ENCODE data around the gene ZNF780A. TPM values are rescaled to one million over a fixed set of nuclear protein-coding genes. Genes with fewer than 3 reads are reported as not detected.
A peak's percentile ranks its signal among the peaks of the same experiment; 100 is the strongest.

ZNF780A gene
- total and polyA plus RNA-seq, 7 experiments from 2014 or later: 13.9 to 49.5 (median 21.2) TPM

GRCh38 chr19:40089462-40089861, 1.3 kb downstream of the ZNF780A start:
- H3K9me3 ChIP-seq (ENCODE audit: control insufficient read depth in 2 of 3, low read length in 3 of 3): no peaks in the 10 kb centered on the region
- H3K4me3 Mint-ChIP-seq: peak overlapping the region; percentile 93 to 100 (median 100)
- H3K4me3 ChIP-seq (ENCODE audit: low read length): peak overlapping the region; percentile 94
- peak overlapping the region; percentile 95 for H3K27ac ChIP-seq (ENCODE audit: low read depth, low read length)
- peaks cover 0 to 13% (median 2%) of the 10 kb centered on the region in 11 donors for H3K9me3 Mint-ChIP-seq
- H3K36me3 Mint-ChIP-seq: peaks cover 0 to 31% (median 19%) of the 10 kb centered on the region in 5 donors
- DNase-seq: no peak
- H3K27me3 Mint-ChIP-seq: peaks cover 1 to 7% (median 5%) of the 10 kb centered on the region in 5 donors
- H3K27me3 ChIP-seq (ENCODE audit: control insufficient read depth in 2 of 2, insufficient read depth in 2 of 2, low read length in 2 of 2): no peaks in the 10 kb centered on the region
- peaks cover 33 to 49% (median 44%) of the 10 kb centered on the region in 7 donors for H3K4me1 Mint-ChIP-seq
- peaks cover 0 to 4% (median 0%) of the 10 kb centered on the region in 3 experiments for H3K36me3 ChIP-seq (ENCODE audit: control insufficient read depth in 2 of 3, insufficient read depth in 3 of 3, low read length in 3 of 3)
- peaks cover 16 to 18% of the 10 kb centered on the region in 2 donors for H3K4me1 ChIP-seq (ENCODE audit: control insufficient read depth in 2 of 2, insufficient read depth in 2 of 2, low read length in 2 of 2)
- H3K27ac Mint-ChIP-seq: peak overlapping the region; percentile 99 to 100 (median 100)
- no peak for ATAC-seq
- ChIA-PET CTCF (interaction anchor here (0.5 kb wide), 1 partner anchor 45 kb away, joined by 3 read pairs; no protein-coding TSS in a partner anchor), POLR2A (interaction anchor here (1.0 to 2.3 kb wide), 5 partner anchors 34 to 256 kb away, joined by 3 to 16 read pairs (median 12); partner anchors contain the start of genes DYRK1B, PSMC4, ZNF546 and ZNF780B)
- intact Hi-C loops (cut with micrococcal nuclease): no loop called here

DNA sequence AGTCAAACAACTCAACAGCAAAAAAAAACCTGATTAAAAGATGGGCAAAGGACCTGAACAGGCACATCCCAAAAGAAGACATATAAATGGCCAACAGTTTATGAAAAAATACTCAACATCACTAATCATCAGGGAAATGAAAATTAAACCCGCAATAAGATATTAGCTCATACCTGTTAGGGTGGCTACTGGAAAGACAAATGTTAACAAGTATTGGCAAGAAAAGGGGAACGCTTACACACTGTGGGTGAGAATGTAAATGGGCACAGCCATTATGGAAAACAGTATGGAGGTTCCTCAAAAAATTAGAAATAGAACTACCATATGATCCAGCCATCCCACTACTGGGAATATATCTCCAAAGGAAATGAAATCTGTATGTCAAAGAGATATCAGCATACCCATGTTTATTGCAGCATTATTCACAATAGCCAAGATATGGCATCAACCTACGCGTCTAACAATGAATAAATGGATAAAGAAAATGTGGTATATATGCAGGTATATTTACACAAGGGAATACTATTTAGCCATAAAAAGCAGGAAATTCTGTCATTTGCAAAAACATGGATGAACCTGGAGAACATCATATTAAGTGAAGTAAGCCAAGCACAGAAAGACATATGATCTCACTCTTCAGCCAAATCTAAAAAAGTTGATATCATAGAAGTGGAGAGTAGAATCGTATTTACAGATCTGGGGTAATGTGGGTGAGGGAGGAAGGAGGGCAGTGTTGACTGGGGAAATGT, 2.3 kb downstream of the ZNF780A start:
- ATAC-seq: no peak

DNA sequence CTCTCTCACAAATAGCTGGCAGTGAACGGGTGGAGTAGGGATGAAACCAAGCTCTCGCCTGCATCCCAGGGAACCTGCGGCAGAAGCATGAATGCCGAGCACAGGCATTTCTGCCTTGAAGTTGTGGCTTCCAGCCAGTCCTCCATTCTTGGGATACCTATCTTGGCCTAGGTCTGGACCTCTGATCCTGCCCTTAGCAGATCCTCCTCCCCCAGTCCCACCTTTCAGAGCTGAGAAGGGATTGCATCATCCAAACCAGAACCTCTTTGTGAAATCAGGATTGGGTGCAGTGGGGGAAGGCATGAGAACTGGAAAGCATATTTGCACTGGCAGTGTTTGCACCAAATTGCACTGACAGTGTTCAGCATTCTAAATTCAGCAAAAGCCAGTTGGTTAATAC, 5.8 kb downstream of the ZNF780A start:
- no peaks in the 10 kb centered on the region for H3K9me3 ChIP-seq (ENCODE audit: control insufficient read depth in 2 of 3, low read length in 3 of 3)
- ChIA-PET POLR2A (no interaction called here), CTCF (no interaction called here)
- peaks cover 0 to 48% (median 7%) of the 10 kb centered on the region in 3 experiments for H3K36me3 ChIP-seq (ENCODE audit: control insufficient read depth in 2 of 3, insufficient read depth in 3 of 3, low read length in 3 of 3)
- ATAC-seq (no peak), DNase-seq (no peak)
- Mint-ChIP-seq H3K27ac (peak overlapping the region in 3 of 9 donors; percentile 25 to 63 (median 48)), H3K4me3 (no peak overlapping the region), H3K9me3 (peaks cover 0 to 22% (median 9%) of the 10 kb centered on the region in 11 donors), H3K4me1 (peaks cover 22 to 32% (median 31%) of the 10 kb centered on the region in 7 donors), H3K36me3 (peaks cover 24 to 64% (median 59%) of the 10 kb centered on the region in 5 donors), H3K27me3 (no peaks in the 10 kb centered on the region)
- H3K27me3 ChIP-seq (ENCODE audit: control insufficient read depth in 2 of 2, insufficient read depth in 2 of 2, low read length in 2 of 2): no peaks in the 10 kb centered on the region
- peaks cover 7 to 10% of the 10 kb centered on the region in 2 donors for H3K4me1 ChIP-seq (ENCODE audit: control insufficient read depth in 2 of 2, insufficient read depth in 2 of 2, low read length in 2 of 2)
- H3K4me3 ChIP-seq (ENCODE audit: low read length): no peak overlapping the region
- H3K27ac ChIP-seq (ENCODE audit: low read depth, low read length): no peak overlapping the region
- intact Hi-C loops (cut with micrococcal nuclease): no loop called here

More for the DNA sequence above, 2.3 kb downstream of the ZNF780A start:
- no peak overlapping the region for H3K4me3 ChIP-seq (ENCODE audit: low read length)
- Mint-ChIP-seq H3K4me1 (peaks cover 33 to 49% (median 44%) of the 10 kb centered on the region in 7 donors), H3K4me3 (peak overlapping the region; percentile 12 to 100 (median 100)), H3K9me3 (peaks cover 0 to 13% (median 2%) of the 10 kb centered on the region in 11 donors), H3K27me3 (peaks cover 0 to 3% (median 0%) of the 10 kb centered on the region in 5 donors), H3K27ac (peak overlapping the region in 8 of 9 donors; percentile 0 to 100 (median 90)), H3K36me3 (peaks cover 4 to 36% (median 25%) of the 10 kb centered on the region in 5 donors)
- no peak for DNase-seq
- H3K9me3 ChIP-seq (ENCODE audit: control insufficient read depth in 2 of 3, low read length in 3 of 3): no peaks in the 10 kb centered on the region
- H3K4me1 ChIP-seq (ENCODE audit: control insufficient read depth in 2 of 2, insufficient read depth in 2 of 2, low read length in 2 of 2): peaks cover 16 to 18% of the 10 kb centered on the region in 2 donors
- ChIA-PET CTCF (interaction anchor here (0.7 kb wide), 1 partner anchor 861 kb away, joined by 3 read pairs; no protein-coding TSS in a partner anchor), POLR2A (interaction anchor here (0.7 to 0.9 kb wide), 2 partner anchors 128 to 242 kb away, joined by 4 to 6 read pairs; partner anchors contain the start of gene FBL)
- no peak overlapping the region for H3K27ac ChIP-seq (ENCODE audit: low read depth, low read length)
- H3K27me3 ChIP-seq (ENCODE audit: control insufficient read depth in 2 of 2, insufficient read depth in 2 of 2, low read length in 2 of 2): no peaks in the 10 kb centered on the region
- peaks cover 0 to 14% (median 0%) of the 10 kb centered on the region in 3 experiments for H3K36me3 ChIP-seq (ENCODE audit: control insufficient read depth in 2 of 3, insufficient read depth in 3 of 3, low read length in 3 of 3)
- intact Hi-C loops (cut with micrococcal nuclease): no loop called here

GRCh38 chr19:40081411-40081810, 9.3 kb downstream of the ZNF780A start:
- no peak for ATAC-seq
- Histone ChIP-seq H3K4me1 (ENCODE audit: control insufficient read depth in 2 of 2, insufficient read depth in 2 of 2, low read length in 2 of 2) (no peaks in the 10 kb centered on the region), H3K4me3 (ENCODE audit: low read length) (no peak overlapping the region), H3K27ac (ENCODE audit: low read depth, low read length) (no peak overlapping the region), H3K36me3 (ENCODE audit: control insufficient read depth in 2 of 3, insufficient read depth in 3 of 3, low read length in 3 of 3) (peaks cover 21 to 79% (median 31%) of the 10 kb centered on the region in 3 experiments), H3K27me3 (ENCODE audit: control insufficient read depth in 2 of 2, insufficient read depth in 2 of 2, low read length in 2 of 2) (no peaks in the 10 kb centered on the region), H3K9me3 (ENCODE audit: control insufficient read depth in 2 of 3, low read length in 3 of 3) (peaks cover 0 to 20% (median 4%) of the 10 kb centered on the region in 3 experiments)
- H3K9me3 Mint-ChIP-seq: peaks cover 13 to 54% (median 40%) of the 10 kb centered on the region in 11 donors
- no peaks in the 10 kb centered on the region for H3K27me3 Mint-ChIP-seq
- H3K4me1 Mint-ChIP-seq: peaks cover 0 to 8% (median 4%) of the 10 kb centered on the region in 7 donors
- DNase-seq: no peak
- H3K36me3 Mint-ChIP-seq: peaks cover 59 to 82% (median 79%) of the 10 kb centered on the region in 5 donors
- no peak overlapping the region for H3K4me3 Mint-ChIP-seq
- intact Hi-C loops (cut with micrococcal nuclease): no loop called here
- ChIA-PET CTCF (no interaction called here), POLR2A (no interaction called here)
- no peak overlapping the region for H3K27ac Mint-ChIP-seq

GRCh38 chr19:40080289-40080688, 10.5 kb downstream of the ZNF780A start:
- no peak for DNase-seq
- H3K36me3 Mint-ChIP-seq: peaks cover 68 to 93% (median 91%) of the 10 kb centered on the region in 5 donors
- peaks cover 31 to 90% (median 42%) of the 10 kb centered on the region in 3 experiments for H3K36me3 ChIP-seq (ENCODE audit: control insufficient read depth in 2 of 3, insufficient read depth in 3 of 3, low read length in 3 of 3)
- ChIA-PET CTCF (no interaction called here), POLR2A (interaction anchor here (0.9 kb wide), 1 partner anchor 10 kb away, joined by 3 read pairs; the partner anchor contains the start of gene ZNF780A)
- no peak overlapping the region for H3K27ac Mint-ChIP-seq
- H3K27ac ChIP-seq (ENCODE audit: low read depth, low read length): no peak overlapping the region
- no peaks in the 10 kb centered on the region for H3K27me3 ChIP-seq (ENCODE audit: control insufficient read depth in 2 of 2, insufficient read depth in 2 of 2, low read length in 2 of 2)
- no peaks in the 10 kb centered on the region for H3K27me3 Mint-ChIP-seq
- no peak overlapping the region for H3K4me3 ChIP-seq (ENCODE audit: low read length)
- peaks cover 13 to 65% (median 49%) of the 10 kb centered on the region in 11 donors for H3K9me3 Mint-ChIP-seq
- intact Hi-C loops (cut with micrococcal nuclease): no loop called here
- ATAC-seq: no peak
- peaks cover 0 to 8% (median 4%) of the 10 kb centered on the region in 7 donors for H3K4me1 Mint-ChIP-seq
- no peaks in the 10 kb centered on the region for H3K4me1 ChIP-seq (ENCODE audit: control insufficient read depth in 2 of 2, insufficient read depth in 2 of 2, low read length in 2 of 2)
- H3K4me3 Mint-ChIP-seq: no peak overlapping the region
- H3K9me3 ChIP-seq (ENCODE audit: control insufficient read depth in 2 of 3, low read length in 3 of 3): peaks cover 3 to 31% (median 4%) of the 10 kb centered on the region in 3 experiments

GRCh38 chr19:40078377-40078776, 12.4 kb downstream of the ZNF780A start:
- Mint-ChIP-seq H3K27me3 (no peaks in the 10 kb centered on the region), H3K27ac (peak overlapping the region in 1 of 9 donors; percentile 32), H3K4me3 (no peak overlapping the region), H3K36me3 (peaks cover 75 to 100% (median 98%) of the 10 kb centered on the region in 5 donors), H3K9me3 (peaks cover 13 to 84% (median 60%) of the 10 kb centered on the region in 11 donors), H3K4me1 (peaks cover 0 to 8% (median 4%) of the 10 kb centered on the region in 7 donors)
- CTCF ChIA-PET: no interaction called here
- intact Hi-C loops (cut with micrococcal nuclease): loop anchor here in 1 of 2 donors (10.0 kb wide), 1 partner anchor 54 kb away; no protein-coding TSS in a partner anchor
- H3K4me1 ChIP-seq (ENCODE audit: control insufficient read depth in 2 of 2, insufficient read depth in 2 of 2, low read length in 2 of 2): no peaks in the 10 kb centered on the region
- POLR2A ChIA-PET: no interaction called here
- peaks cover 35 to 92% (median 42%) of the 10 kb centered on the region in 3 experiments for H3K36me3 ChIP-seq (ENCODE audit: control insufficient read depth in 2 of 3, insufficient read depth in 3 of 3, low read length in 3 of 3)
- no peak overlapping the region for H3K4me3 ChIP-seq (ENCODE audit: low read length)
- H3K27me3 ChIP-seq (ENCODE audit: control insufficient read depth in 2 of 2, insufficient read depth in 2 of 2, low read length in 2 of 2): no peaks in the 10 kb centered on the region
- ATAC-seq: no peak
- DNase-seq: no peak
- H3K27ac ChIP-seq (ENCODE audit: low read depth, low read length): no peak overlapping the region
- peaks cover 4 to 48% (median 4%) of the 10 kb centered on the region in 3 experiments for H3K9me3 ChIP-seq (ENCODE audit: control insufficient read depth in 2 of 3, low read length in 3 of 3)
